ENCODE results near the gene TMEM239. TPM values are rescaled to one million over a fixed set of nuclear protein-coding genes. Genes with fewer than 3 reads are reported as not detected.

The TMEM239 gene
- total RNA-seq, 1 donor from 2014 or later, result not detected

DNA sequence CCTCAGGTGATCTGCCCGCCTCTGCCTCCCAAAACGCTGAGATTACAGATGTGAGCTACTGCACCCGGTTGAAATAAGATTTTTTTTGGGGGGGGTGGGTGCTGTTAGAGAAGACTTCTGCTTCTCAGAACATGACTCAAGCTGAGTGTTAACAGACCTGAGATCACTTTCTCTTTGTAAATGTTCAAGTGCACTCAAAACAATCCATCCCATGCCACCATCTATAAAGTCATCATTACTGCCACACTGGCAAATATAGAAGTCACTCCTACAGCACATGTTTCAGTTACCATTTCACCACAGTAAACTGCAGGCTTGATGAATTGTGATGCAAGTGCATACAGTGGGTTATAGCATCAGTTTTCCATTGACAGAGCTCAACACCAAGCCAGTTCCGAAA is 33.4 kb downstream of the TMEM239 start:
- no peaks in the 10 kb centered on the region for H3K36me3 Mint-ChIP-seq
- H3K4me1 Mint-ChIP-seq (ENCODE audit: unreplicated experiment), result peaks cover 7% of the 10 kb centered on the region
- no peaks in the 10 kb centered on the region for H3K9me3 Mint-ChIP-seq
- no peak overlapping the region for H3K4me3 Mint-ChIP-seq
- TF ChIP-seq, protein P1, sequence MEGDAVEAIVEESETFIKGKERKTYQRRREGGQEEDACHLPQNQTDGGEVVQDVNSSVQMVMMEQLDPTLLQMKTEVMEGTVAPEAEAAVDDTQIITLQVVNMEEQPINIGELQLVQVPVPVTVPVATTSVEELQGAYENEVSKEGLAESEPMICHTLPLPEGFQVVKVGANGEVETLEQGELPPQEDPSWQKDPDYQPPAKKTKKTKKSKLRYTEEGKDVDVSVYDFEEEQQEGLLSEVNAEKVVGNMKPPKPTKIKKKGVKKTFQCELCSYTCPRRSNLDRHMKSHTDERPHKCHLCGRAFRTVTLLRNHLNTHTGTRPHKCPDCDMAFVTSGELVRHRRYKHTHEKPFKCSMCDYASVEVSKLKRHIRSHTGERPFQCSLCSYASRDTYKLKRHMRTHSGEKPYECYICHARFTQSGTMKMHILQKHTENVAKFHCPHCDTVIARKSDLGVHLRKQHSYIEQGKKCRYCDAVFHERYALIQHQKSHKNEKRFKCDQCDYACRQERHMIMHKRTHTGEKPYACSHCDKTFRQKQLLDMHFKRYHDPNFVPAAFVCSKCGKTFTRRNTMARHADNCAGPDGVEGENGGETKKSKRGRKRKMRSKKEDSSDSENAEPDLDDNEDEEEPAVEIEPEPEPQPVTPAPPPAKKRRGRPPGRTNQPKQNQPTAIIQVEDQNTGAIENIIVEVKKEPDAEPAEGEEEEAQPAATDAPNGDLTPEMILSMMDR (conservative IDR thresholded peaks at IDR 0.05), result no peak
- no peak for DNase-seq (ENCODE audit: extremely low spot score, unreplicated experiment)
- H3K27ac Mint-ChIP-seq, result no peak overlapping the region
- no peaks in the 10 kb centered on the region for H3K27me3 Mint-ChIP-seq

DNA sequence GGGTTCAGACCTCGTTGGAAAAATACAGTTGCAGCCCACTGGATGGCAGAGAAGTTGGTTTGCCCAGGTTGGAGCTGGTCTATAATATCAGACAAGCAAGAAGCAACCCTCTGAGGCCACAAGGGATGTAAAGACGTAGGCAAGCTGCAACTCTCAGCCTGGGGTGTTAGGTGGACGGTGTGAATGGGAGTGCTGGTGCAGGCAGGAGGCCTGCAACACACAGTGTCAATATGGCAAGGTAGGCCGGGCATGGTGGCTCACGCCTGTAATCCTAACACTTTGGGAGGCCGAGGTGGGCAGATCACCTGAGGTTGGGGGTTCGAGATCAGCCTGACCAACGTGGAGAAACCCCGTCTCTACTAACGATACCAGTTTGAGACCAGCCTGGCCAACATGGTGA is 34.9 kb downstream of the TMEM239 start:
- no peak overlapping the region for H3K27ac Mint-ChIP-seq
- H3K9me3 Mint-ChIP-seq, result no peaks in the 10 kb centered on the region
- no peaks in the 10 kb centered on the region for H3K27me3 Mint-ChIP-seq
- TF ChIP-seq, protein P1 (conservative IDR thresholded peaks at IDR 0.05), result no peak
- no peaks in the 10 kb centered on the region for H3K36me3 Mint-ChIP-seq
- H3K4me1 Mint-ChIP-seq (ENCODE audit: unreplicated experiment), result peaks cover 7% of the 10 kb centered on the region
- DNase-seq (ENCODE audit: extremely low spot score, unreplicated experiment), result no peak
- H3K4me3 Mint-ChIP-seq, result no peak overlapping the region

DNA sequence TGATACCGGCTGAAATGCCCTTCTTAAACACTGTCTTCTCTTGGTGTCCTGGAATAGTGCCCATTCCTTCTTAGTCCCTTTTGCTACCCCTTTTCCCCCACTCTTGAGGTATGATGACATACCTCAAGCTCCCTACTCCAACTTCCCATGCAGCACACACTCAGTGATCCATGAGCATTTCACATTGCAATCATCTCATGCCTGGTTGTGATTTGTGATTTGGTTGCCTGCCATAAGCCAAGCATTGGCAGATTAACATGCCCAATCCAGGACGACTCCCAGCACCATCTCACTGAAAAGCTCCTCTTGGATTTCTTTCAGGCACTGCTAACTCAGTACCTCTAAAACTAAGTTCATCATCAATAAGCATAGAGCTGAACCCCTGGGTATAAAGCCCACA is 42.4 kb downstream of the TMEM239 start:
- H3K27me3 Mint-ChIP-seq, result no peaks in the 10 kb centered on the region
- no peaks in the 10 kb centered on the region for H3K9me3 Mint-ChIP-seq
- TF ChIP-seq, protein P1 (conservative IDR thresholded peaks at IDR 0.05), result no peak
- DNase-seq (ENCODE audit: extremely low spot score, unreplicated experiment), result no peak
- no peaks in the 10 kb centered on the region for H3K36me3 Mint-ChIP-seq
- H3K27ac Mint-ChIP-seq, result no peak overlapping the region
- no peak overlapping the region for H3K4me3 Mint-ChIP-seq
- H3K4me1 Mint-ChIP-seq (ENCODE audit: unreplicated experiment), result no peaks in the 10 kb centered on the region

- Mint-ChIP-seq H3K27me3 (no peaks in the 10 kb centered on the region), H3K9me3 (no peaks in the 10 kb centered on the region), H3K4me3 (no peak overlapping the region), H3K4me1 (ENCODE audit: unreplicated experiment) (no peaks in the 10 kb centered on the region), H3K36me3 (peaks cover 2% of the 10 kb centered on the region), H3K27ac (no peak overlapping the region)
- TF ChIP-seq, protein P1 (conservative IDR thresholded peaks at IDR 0.05), result no peak
- DNase-seq (ENCODE audit: extremely low spot score, unreplicated experiment), result no peak
Observed at GRCh38 chr20:2859330-2860121, 43.4 kb downstream of the TMEM239 start.

DNA sequence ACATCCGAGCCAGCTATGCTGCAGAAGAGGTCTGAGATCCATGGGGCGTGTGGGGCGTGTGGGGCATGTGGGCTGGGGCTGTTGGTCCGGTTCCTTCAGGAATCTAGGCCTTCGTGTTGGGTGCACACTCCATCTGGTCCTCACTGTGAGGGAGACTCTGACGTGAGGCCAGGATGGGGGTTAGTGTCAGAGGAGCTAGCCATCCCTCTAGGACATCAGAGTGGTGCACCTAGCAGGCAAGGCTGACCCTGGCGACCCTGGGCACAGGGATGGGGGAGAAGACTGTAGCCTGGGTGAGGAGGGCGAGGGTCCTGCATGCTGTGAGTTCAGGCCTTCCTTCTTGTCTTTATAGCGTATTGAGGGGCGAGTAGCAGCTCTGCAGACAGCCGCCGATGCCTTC is 48.5 kb downstream of the TMEM239 start:
- no peak overlapping the region for H3K27ac Mint-ChIP-seq
- H3K9me3 Mint-ChIP-seq, result no peaks in the 10 kb centered on the region
- no peak for DNase-seq (ENCODE audit: extremely low spot score, unreplicated experiment)
- no peak overlapping the region for H3K4me3 Mint-ChIP-seq
- TF ChIP-seq, protein P1 (conservative IDR thresholded peaks at IDR 0.05), result no peak
- peaks cover 4% of the 10 kb centered on the region for H3K4me1 Mint-ChIP-seq (ENCODE audit: unreplicated experiment)
- H3K36me3 Mint-ChIP-seq, result peaks cover 13% of the 10 kb centered on the region
- peaks cover 4% of the 10 kb centered on the region for H3K27me3 Mint-ChIP-seq
